CD4-positive, alpha-beta T cell treated with Interleukin-4 for 4 hours (primary cell): ENCODE measurements around the gene PAQR5.
"Not testable (repeated sequence)": the region's sequence is repeated elsewhere in the genome, so short reads cannot be mapped to it uniquely, and the experiment has no call there.

Experiments used
- DNase-seq: peaks from one replicate; pipeline ENCODE4 v3.0.0-alpha.2; 2020

PAQR5 gene

GRCh38 chr15:69293741-69294615 is 4.7 kb upstream of the PAQR5 start:
- no peak for DNase-seq

GRCh38 chr15:69296606-69297005 is 2.1 kb upstream of the PAQR5 start:
- DNase-seq = no peak

- DNase-seq = no peak
These were observed 914 bp upstream of the PAQR5 start for GRCh38 chr15:69297642-69298353.

GRCh38 chr15:69298354-69298696 is 387 bp upstream of the PAQR5 start:
- no peak for DNase-seq

- DNase-seq = no peak
These were observed 757 bp downstream of the PAQR5 start for GRCh38 chr15:69299451-69299886.

- no peak for DNase-seq
These were observed 1.4 kb downstream of the PAQR5 start for GRCh38 chr15:69299943-69300588.

- not testable (repeated sequence) for DNase-seq
These were observed 2.4 kb downstream of the PAQR5 start for GRCh38 chr15:69301101-69301500.

GRCh38 chr15:69302087-69302486 is 3.4 kb downstream of the PAQR5 start:
- not testable (repeated sequence) for DNase-seq

GRCh38 chr15:69302929-69303328 is 4.2 kb downstream of the PAQR5 start:
- no peak for DNase-seq

- DNase-seq = no peak
These were observed 4.8 kb downstream of the PAQR5 start for GRCh38 chr15:69303337-69304181.

- DNase-seq = no peak
These were observed 5.5 kb downstream of the PAQR5 start for GRCh38 chr15:69304182-69304545.

GRCh38 chr15:69305204-69305931 is 6.7 kb downstream of the PAQR5 start:
- DNase-seq = no peak

- DNase-seq = no peak
These were observed 7.3 kb downstream of the PAQR5 start for GRCh38 chr15:69305933-69306568.

GRCh38 chr15:69307939-69308338 is 9.2 kb downstream of the PAQR5 start:
- no peak for DNase-seq

GRCh38 chr15:69308949-69309348 is 10.2 kb downstream of the PAQR5 start:
- DNase-seq = no peak

- DNase-seq = no peak
These were observed 12.6 kb downstream of the PAQR5 start for GRCh38 chr15:69311319-69311721.

- DNase-seq = no peak
These were observed 14.8 kb downstream of the PAQR5 start for GRCh38 chr15:69313432-69314000.

GRCh38 chr15:69314131-69314530 is 15.4 kb downstream of the PAQR5 start:
- DNase-seq = no peak

GRCh38 chr15:69314736-69315135 is 16.0 kb downstream of the PAQR5 start:
- DNase-seq = no peak

GRCh38 chr15:69315402-69316110 is 16.8 kb downstream of the PAQR5 start:
- no peak for DNase-seq

- DNase-seq = no peak
These were observed 17.6 kb downstream of the PAQR5 start for GRCh38 chr15:69316291-69316690.
